ENCODE data around the gene FAM76A.
"Not testable (repeated sequence)": the region's sequence is repeated elsewhere in the genome, so short reads cannot be mapped to it uniquely, and the experiment has no call there.

The FAM76A gene

DNA sequence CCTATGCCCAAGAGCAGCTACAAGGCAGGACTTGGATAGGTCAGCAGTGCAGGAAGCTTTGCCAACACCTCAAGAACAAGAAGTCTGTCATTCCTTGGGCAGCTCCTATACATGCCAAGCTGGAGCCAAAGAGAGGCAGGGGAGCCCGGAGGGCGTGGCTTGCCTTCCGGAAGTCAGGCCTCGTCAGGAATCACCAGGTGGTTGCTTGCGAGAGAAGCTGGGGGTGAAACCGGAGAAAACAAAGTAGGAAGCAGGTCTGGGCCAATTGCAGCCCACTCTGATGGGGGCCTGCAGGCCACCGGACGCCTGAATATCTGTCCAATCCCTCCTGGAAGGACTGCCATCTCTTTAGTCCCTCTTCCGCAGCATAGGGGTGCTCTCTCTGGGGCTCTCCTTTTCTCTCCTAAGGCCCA, 794 bp upstream of the FAM76A start:
- no peak for DNase-seq (ENCODE audit: low read depth in 2 of 2)

DNA sequence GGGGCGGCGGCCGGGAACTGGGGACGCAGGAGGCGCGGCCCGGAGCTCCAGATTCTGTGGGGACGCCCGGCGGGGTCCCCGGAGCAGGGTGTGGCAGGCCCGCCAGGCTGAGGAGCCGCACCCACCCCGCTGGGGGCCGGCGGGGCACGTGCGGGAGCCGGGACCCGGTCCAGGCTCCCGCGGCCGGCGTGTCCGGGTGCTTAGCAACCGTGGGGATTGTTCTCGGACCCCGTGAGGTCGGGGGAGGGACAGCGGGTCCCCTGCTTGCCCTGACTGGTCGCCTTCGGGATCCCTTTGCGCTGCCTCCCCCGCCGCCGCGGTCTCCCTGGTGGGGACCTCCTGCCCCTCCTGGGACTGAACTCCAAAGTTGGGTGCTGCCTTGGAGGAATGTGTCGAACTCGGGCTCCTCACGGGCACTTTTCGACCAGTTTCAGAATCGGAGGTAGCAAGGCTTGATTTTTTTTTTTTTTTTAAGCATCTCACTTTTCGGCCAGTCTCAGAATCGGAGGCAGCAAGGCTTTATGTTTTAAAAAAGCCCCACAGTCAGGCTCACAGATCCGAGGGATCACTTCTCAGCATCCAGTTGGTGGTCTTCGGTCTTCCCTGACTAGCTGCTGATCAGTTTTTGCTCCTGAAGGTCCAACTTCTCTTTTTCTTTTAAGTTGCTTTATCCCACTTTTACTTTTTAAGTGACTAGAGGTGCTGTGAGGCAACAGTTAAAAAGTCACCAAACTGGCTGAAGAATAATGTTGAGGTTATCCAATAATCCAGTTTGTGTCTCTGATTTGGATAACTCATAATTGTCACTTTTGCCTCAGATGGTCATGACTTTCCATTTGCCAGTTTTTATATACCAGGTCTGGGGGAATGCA, 648 bp downstream of the FAM76A start:
- peak; percentile 10 to 21 for DNase-seq (ENCODE audit: low read depth in 2 of 2)

DNA sequence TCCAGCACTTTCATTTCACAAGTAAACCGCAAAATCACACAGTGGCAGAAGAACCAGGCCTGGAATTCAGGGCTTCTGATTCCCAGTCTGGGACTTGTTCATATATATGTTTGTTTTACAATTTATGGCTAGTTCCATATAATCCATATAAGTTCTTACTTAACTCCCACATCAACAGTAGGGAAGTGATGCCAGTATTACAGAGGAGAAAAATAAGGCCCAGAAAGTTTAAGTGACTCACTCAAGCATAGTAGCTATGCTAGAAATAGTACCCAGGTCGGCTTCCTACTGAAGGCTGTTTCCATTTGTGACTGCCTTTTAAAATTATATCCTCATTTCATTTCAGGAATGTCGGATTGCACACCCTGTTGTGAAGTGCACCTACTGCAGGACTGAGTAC, 1.4 kb downstream of the FAM76A start:
- DNase-seq (ENCODE audit: low read depth in 2 of 2): no peak

DNA sequence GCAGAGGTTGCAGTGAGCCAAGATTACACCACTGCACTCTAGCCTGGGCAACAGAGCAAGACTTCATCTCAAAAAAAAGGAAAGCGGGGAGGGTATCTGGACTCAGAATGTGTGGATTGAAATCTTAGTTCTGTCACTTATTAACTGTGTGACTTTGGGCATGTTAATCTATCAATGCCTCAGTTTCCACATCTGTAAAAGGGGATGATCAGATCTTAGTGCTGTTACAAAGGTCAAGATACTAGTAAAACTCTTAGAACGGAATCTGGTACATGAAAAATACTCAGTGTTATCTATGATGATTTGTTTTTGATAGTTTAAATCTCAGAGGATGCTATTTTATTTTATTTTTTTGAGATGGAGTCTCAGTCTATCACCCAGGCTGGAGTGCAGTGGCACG, 10.5 kb downstream of the FAM76A start:
- DNase-seq (ENCODE audit: low read depth in 2 of 2): no peak

DNA sequence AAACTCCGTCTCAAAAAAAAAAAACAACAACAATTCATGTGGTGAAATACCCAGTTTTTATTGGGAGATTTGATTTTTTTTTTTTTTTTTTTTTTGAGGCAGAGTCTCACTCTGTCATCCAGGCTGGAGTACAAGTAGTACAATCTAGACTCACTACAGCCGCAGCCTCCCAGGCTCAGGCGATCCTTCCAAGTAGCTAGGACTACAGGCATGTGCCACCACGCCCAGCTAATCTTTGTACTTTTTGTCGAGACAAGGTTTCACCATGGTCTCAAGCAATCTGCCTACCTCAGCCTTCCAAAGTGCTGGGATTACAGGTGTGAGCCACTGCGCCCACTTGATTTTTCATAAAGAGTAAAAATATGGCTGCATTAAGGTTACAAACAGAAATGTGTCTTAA, 15.4 kb downstream of the FAM76A start:
- no peak for DNase-seq (ENCODE audit: low read depth in 2 of 2)

DNA sequence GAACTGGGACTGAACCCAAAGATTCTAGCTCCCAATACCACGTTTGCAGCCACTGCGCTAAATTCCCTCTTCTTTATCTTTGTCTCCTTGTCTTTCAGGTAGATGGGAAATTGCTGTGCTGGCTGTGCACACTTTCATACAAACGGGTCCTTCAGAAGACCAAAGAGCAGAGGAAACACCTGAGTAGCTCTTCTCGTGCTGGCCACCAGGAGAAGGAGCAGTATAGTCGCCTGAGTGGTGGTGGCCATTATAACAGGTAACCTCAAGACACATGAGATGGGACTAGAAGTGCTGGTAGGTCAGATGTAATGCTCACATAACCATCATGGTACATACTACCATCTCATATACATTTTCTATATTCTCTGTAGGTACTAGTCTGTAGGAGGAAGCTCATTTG, 18.8 kb downstream of the FAM76A start:
- no peak for DNase-seq (ENCODE audit: low read depth in 2 of 2)

DNA sequence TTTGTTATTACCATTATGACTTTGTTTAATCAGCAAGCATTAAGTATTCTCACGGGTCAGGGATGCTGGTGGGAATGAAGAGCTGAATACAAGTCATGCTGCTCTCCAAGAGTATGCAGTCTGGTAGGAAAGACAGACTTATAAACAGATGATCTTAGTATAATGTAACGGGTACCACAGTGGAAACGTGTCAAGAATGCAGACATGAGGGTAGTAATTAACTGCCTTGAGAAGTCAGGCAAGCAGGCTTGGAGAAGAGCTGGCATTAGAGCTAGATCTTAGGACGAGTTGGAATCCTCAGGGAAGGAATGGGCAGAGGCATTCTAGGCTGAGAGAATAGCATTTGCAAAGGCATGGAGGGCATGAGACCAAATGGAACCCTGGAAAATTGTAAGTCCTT, 19.7 kb downstream of the FAM76A start:
- no peak for DNase-seq (ENCODE audit: low read depth in 2 of 2)

DNA sequence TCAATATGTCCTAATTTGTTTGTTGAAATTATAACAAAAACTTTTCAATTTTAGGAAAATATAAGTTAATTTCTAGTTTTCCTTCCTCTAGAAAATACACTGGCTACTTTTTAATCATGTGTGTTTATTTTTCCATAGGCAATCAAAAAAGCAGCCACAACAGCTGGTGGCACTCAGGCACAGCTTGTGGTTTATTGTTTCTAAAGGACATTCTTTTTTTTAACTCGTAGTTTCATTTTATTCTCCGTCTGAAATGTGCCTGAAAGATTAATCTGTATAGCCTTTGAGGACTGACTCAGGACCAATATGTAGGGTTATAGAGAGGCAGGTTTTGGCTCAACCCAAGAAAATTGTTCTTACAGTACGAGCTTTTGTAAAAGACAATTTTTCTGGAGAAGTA, 26.6 kb downstream of the FAM76A start:
- no peak for DNase-seq (ENCODE audit: low read depth in 2 of 2)

DNA sequence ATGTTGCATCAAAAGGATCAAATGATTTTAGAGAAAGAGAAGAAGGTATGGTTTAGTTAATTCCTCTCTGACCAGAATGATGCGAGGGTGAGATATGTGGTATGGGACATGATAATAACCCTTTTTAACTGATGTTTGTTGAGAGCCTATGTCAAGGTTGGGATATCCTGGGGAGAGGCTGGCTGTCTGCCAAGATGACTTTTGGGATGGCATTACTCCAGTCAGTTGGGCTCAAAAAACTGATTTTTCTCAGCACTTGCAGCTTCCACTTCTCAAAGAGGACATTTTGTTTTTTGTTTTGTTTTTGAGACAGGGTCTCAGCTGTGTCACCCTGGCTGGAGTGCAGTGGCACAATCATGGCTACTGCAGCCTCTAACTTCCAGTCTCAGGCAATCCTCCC, 29.5 kb downstream of the FAM76A start:
- DNase-seq (ENCODE audit: low read depth in 2 of 2): no peak

DNA sequence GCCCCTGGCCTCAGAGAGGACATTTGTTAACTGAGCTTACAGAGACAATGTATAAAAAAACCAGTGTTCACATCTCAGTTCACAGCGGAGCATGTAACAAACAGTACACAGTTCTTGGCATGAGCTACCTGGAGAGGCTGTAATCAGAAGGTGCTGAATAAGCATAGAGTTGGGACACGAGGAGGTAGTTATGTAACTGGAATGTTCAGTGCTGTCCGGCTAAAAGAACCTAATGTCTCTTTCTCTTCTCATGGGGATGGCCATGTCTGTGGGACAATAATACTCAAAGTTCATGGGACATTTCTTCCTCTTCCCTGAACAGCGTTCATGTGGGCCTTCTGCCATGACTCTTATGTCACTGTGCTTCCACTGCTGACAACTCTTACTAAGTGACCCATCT, 30.1 kb downstream of the FAM76A start:
- no peak for DNase-seq (ENCODE audit: low read depth in 2 of 2)

DNA sequence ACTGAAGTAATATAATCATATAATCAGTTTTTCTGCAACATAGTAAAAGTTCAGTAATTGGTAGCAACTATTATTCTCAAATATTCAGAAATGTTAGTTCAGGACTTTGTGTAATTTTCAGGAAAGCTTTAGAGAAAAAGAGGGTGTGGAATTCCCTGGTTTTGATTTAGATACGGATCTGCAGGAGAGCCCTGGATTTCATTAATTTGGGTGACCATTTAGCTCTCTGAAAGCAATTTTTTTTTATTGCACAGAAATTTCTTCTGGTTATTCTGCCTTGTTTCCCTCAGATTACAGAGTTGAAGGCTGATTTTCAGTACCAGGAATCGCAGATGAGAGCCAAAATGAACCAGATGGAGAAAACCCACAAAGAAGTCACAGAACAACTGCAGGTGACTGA, 33.5 kb downstream of the FAM76A start:
- no peak for DNase-seq (ENCODE audit: low read depth in 2 of 2)

DNA sequence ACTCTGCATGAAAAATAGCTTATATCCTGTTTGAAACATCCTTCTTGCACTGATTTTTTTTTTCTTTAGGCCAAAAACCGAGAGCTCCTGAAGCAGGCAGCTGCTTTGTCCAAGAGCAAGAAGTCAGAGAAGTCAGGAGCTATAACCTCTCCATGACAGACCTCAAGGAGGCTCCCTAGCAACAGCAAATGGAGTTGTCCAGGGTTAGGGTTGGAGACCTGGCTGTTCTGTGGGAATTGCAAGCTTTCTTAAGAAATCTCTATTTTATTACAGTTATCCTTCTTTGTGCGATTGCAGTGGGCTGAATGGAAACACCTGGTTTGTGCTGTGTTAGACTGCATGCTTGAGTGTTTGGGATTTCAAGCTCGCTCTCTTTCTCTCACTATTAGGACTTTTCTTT, 34.7 kb downstream of the FAM76A start:
- no peak for DNase-seq (ENCODE audit: low read depth in 2 of 2)

DNA sequence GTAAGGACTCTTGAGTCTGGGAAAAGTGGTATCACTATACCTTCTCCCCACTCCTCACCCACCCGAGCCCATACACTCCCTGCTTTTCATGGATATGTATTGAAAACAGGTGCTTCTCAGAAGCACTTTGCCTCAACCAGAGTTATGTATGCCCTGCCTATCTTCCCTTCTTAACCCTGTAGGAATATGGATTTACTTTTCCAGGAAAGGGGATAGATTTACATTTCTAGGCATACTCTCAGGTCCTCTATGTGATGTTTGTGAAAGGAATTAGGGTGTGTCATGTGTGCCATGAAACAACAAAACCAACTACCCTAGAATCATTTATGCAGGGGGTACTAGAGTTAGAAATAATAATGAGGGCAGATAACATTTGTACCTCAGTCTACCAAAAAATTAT, 36.3 kb downstream of the FAM76A start:
- no peak for DNase-seq (ENCODE audit: low read depth in 2 of 2)

DNA sequence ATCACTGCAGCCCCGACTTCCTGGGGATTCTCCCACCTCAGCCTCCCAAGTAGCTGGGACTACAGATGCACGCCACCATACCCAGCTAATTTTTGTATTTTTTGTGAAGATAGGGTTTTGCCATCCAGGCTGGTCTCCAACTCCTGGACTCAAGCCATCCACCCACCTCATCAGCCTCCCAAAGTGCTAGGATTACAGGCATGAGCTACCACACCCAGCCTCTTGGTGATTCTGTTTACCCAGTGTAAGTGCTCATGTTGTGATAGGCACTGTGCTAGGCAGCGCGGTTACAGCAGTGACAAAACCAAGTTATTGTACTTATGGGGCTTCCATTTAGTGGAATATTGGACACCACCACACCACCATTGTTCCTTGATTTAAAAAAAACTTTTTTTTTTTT, 37.6 kb downstream of the FAM76A start:
- no peak for DNase-seq (ENCODE audit: low read depth in 2 of 2)

DNA sequence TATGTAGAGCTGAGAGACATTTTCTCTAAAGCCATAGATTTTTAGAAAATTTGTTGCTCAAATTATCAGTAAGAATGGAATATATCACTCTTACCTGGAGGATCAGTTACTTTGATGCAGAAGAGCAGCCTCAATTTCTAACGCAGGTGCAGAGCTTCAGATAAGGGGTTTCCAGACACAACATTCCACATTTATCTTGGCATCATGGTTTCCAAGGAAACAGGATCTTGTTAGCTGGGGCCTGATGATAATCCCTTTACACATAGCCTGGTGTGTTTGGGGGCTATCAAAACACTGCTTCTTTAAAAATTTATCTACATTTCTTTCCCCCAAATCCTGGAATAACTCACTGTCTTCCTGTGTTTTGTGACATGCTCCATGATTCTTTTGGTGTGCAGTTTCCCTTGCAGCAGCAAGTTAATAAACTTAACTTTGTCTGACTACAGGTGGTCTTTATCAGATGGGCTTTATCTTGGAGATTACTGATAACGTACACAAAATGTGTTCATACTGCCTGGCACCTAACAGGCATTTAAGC, 44.6 kb downstream of the FAM76A start:
- no peak for DNase-seq (ENCODE audit: low read depth in 2 of 2)

DNA sequence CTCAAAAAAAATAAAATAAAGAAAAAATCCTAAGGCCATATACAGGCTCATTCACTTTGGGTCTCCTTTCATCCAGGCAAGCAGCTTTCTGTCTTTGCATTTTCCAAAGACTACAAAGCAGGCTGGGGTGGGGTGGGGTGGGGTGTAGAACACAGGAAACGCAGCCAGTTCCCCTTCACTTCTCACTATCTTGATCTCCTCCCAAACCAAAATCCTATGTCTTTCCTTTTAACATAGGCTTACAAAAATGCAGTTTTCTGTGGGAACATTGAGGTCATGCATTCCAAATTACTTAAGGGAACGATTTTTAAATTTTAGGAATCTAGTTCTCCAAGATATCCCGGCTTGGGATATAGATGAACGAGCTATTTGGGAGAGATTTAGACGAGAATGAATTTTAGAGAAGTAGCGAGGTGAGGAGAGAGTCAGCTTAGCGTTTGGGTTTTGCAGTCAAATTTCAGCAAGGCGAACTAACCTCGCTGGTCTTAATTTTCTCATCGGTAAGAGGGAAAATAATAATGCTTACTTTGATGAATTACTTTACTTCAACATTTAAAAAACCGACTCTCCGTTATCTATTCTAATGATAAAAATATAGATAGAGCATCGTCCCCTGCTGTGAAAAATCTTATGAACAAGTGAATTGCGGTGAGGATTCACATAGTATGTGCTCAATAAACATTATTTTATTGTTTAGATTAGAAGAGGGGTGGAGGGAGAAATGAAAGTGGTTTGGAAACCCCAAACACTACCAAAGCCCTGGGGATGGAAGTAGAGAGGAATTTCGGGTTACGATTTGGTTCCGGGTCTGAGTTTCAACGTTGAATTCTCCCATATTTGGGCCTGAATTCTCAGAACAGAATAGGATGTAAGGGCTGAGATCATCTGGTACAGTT, 46.5 kb downstream of the FAM76A start:
- DNase-seq (ENCODE audit: low read depth in 2 of 2): no peak

DNA sequence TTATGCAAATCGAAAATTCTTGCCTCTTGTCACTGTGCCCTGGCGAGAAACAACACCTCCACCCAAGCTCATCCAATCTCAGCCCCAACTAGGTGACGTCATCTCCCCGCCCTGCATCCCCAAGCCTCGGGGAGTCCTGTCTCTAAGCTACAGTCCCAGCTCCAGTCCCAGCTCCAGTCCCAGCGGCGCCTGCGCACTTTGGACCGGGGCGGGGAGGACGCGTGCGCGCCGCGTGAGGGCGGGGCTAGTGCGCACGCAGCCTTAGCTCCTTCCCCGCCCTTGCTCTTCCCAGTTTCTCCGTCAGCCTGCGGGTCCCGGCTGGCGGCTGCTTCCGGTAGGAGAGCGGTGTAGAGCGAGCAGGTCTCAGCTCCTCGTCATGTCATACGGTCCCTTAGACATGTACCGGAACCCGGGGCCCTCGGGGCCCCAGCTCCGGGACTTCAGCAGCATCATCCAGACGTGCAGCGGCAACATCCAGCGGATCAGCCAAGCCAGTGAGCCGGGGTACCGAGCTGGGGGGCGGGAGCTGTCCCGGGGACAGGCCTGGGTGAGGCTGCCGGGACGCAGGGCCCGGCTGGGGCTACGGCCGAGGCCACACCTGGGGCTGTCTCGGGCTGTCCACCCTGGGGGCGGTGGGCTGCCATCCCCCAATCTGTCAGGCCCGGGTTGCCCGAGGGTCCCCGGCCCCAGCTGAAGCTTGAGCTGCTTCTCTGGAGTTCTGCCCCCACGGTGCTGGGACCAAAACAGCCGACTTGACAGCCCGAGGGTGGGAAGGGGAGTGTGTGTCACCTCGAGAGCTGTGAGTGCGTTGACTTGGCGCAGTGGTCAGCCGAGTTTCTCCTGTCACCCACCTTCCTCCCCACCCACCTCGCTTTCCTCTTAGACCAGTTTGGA, 47.4 kb downstream of the FAM76A start, which contains the start of gene STX12:
STX12 (plus strand) TSS at position 288 of the 894 bp plus-strand sequence; CDS start at position 377, 89 bp downstream.
- DNase-seq (ENCODE audit: low read depth in 2 of 2): peak; percentile 95 to 98

DNA sequence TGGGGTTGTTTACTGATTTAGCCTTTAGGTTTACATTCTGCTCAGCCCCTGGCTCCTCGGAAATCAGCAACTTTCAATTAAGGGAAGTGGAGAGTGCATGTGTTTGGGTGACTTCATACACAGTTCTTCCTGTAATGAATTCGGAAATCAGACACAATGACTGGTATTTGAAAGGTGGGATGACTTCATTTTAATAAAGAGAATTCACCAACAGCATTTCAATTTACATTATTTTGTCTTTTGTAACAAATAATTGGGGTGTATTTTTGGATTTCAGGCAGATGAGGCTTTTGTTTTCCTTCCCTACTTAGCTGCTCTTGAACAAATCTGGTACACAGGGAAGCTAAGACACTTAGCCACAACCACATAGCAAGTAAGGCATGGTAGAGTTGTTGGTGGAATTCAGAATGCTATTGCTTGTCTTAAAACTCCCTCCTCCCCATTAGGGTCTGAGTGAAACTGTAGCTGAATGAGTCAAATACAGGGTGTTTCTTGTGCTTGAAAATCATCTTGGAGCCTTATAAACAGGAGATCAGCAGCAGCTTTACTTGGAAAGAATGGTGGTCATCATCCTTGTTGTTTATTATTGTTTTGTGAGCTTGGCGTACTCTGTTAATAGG, 48.2 kb downstream of the FAM76A start:
- DNase-seq (ENCODE audit: low read depth in 2 of 2): no peak

DNA sequence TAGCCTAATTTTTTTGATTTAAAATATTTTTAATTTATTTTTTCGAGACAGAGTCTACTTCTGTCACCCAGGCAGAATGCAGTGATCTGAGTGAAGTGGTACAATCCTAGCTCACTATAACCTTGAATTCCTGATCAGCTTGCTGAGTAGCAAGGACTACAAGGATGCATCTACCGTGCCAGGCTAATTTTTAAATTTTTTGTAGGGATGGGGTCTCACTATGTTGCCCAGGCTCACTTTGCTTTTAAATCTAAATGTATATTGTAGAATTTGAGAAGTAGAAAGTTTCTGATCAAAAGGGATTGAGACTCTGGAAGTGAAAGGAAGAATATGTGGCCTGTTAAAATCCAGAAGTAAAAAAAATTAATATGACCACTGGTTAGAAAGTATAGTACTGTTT, 48.9 kb downstream of the FAM76A start:
- DNase-seq (ENCODE audit: low read depth in 2 of 2): no peak

DNA sequence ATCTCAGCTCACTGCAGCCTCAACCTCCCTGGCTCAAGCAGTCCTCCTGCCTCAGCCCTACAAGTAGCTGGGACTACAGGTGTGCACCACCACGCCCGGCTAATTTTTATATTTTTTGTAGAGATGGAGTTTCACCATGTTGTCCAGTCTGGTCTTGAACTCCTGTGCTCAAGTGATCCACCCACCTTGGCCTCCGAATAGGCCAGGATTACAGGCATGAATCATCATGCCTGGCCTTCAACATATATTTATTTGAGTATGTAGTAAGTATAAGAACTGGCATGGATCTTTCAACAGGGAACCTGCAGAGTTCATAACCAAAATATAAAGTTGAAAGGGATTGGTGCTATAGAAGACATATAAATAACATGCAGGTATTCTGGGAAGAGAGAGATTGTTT, 49.6 kb downstream of the FAM76A start:
- DNase-seq (ENCODE audit: low read depth in 2 of 2): not testable (repeated sequence)

DNA sequence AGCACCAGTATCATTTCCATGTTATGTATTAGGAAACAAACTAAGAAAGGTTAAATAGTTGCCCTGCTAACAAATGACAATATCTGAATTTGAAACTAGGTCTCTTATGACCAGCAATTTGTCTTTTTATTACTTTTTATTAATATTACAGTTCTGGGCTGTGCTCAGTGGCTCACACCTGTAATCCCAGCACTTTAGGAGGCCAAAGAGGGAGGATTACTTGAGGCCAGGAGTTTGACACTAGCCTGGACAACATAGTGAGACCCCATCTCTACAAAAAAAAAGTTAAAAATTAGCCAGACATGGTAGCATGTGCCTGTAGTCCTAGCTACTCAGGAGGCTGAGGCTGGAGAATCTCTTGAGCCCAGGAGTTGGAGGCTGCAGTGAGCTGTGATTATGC, 50.5 kb downstream of the FAM76A start:
- DNase-seq (ENCODE audit: low read depth in 2 of 2): not testable (repeated sequence)

Data from stimulated activated CD8-positive, alpha-beta memory T cell treated with anti-CD3 and anti-CD28 coated beads, Interleukin-15, amount 100 ng/mL, for 4 hours (primary cell).